K562 (cell line): ENCODE results near the gene POLR3H. TPM values are rescaled to one million over a fixed set of nuclear protein-coding genes. Genes with fewer than 3 reads are reported as not detected.
A peak's percentile ranks its signal among the peaks of the same experiment; 100 is the strongest.

Source experiments
- ATAC-seq: fragments of 200-7000 bp; cut with Tn5 transposase; 3 replicates; pipeline ENCODE4 v1.9.1; 2020; ENCODE audit warnings: moderate library complexity
- BruUV-seq: library from RNA; stranded (reverse); fragments of 400-500 nt; replicated peaks from 2 replicates; lab custom pipeline; 2021; lab: Mats Ljungman, UMichigan
- CTCF ChIA-PET: fragments of 300-600 bp; formaldehyde crosslinking; extraction: SDS; loops from one replicate; lab custom pipeline; 2021; ENCODE audit warnings: low intra/inter-chr PET ratio; lab: Yijun Ruan, JAX
- POLR2A ChIA-PET: fragments of 300-600, 350-650 bp; sonication (Branson Sonifier 250); formaldehyde crosslinking; extraction: SDS; loops from one replicate; lab custom pipeline; 2021; ENCODE audit warnings: antibody characterized with exemption, inconsistent platforms; lab: Yijun Ruan, JAX
- DNase-seq, 4 experiments: peaks; one replicate each; pipeline versions ENCODE4 v3.0.0 to v3.0.0-alpha.2; 2011 to 2018; ENCODE audit warnings: low spot score in 3 of 4, mixed read lengths in 3 of 4; ENCODE audit errors: extremely low read depth in 1 of 4
- FAIRE-seq: peaks from 2 replicates; lab custom pipeline; 2011; peaks lifted over from hg19 to GRCh38; lab: Jason Lieb, UNC
- H2AFZ ChIP-seq: 2 replicates; pipeline ENCODE4 v1.6.0; 2011; ENCODE audit warnings: low read depth, low read length, control low read depth, inconsistent platforms
- H3K27ac ChIP-seq: fragments of 200-600 bp; 3 replicates; pipeline ENCODE4 v1.8.0; 2011; ENCODE audit warnings: low read depth, mild to moderate bottlenecking, control low read depth, inconsistent platforms, low read length, moderate library complexity, mixed read lengths; ENCODE audit errors: extremely low read depth
- H3K27me3 ChIP-seq, 2 experiments: fragments of 300-600 bp in 1 of 2; 2 replicates in 1 of 2; 3 replicates in 1 of 2; pipeline versions ENCODE4 v1.6.0 to v1.8.0; 2011; ENCODE audit warnings: inconsistent platforms in 2 of 2, low read length in 2 of 2, mild to moderate bottlenecking in 1 of 2, mixed read lengths in 1 of 2, moderate library complexity in 1 of 2; ENCODE audit not compliant: control insufficient read depth in 2 of 2, insufficient read depth in 2 of 2
- H3K36me3 ChIP-seq: fragments of 300-600 bp; 3 replicates; pipeline ENCODE4 v1.8.0; 2011; ENCODE audit warnings: mild to moderate bottlenecking, low read length, inconsistent platforms; ENCODE audit not compliant: control insufficient read depth, insufficient read depth
- H3K4me1 ChIP-seq, 2 experiments: fragments of 200-600 bp in 1 of 2; replicated peaks in 1 of 2; 2 replicates in 1 of 2; 3 replicates in 1 of 2; pipeline versions ENCODE4 v1.5.1 to v1.8.0; 2011; ENCODE audit warnings: inconsistent platforms in 2 of 2, low read length in 2 of 2, mild to moderate bottlenecking in 1 of 2, mixed read lengths in 1 of 2, moderate library complexity in 1 of 2; ENCODE audit not compliant: control insufficient read depth in 2 of 2, insufficient read depth in 2 of 2
- H3K4me2 ChIP-seq: 2 replicates; pipeline ENCODE4 v1.6.1; 2011; ENCODE audit warnings: low read length, control low read depth, inconsistent platforms, mixed read lengths; ENCODE audit not compliant: insufficient read depth
- H3K4me3 ChIP-seq: fragments of 200-600 bp; sonication (generic), shearing (Covaris generic); 2 replicates; pipeline ENCODE4 v1.5.1; 2016; ENCODE audit warnings: control low read depth, inconsistent platforms
- H3K79me2 ChIP-seq: fragments of 200-600 bp; 3 replicates; pipeline ENCODE4 v1.8.0; 2011; ENCODE audit warnings: low read length, inconsistent platforms; ENCODE audit not compliant: control insufficient read depth, insufficient read depth
- H3K9ac ChIP-seq, 2 experiments: 2 replicates each; pipeline versions ENCODE4 v1.6.0 to v1.6.1; 2011; ENCODE audit warnings: low read depth in 2 of 2, low read length in 2 of 2, control low read depth in 1 of 2, inconsistent platforms in 1 of 2, mild to moderate bottlenecking in 1 of 2, mixed read lengths in 1 of 2; ENCODE audit not compliant: insufficient read depth in 1 of 2
- H3K9me1 ChIP-seq: one replicate; pipeline ENCODE4 v1.6.0; 2011; ENCODE audit warnings: inconsistent platforms, mild to moderate bottlenecking, low read length, moderate library complexity; ENCODE audit not compliant: control insufficient read depth, insufficient read depth
- H3K9me3 ChIP-seq: replicated peaks from 2 replicates; pipeline ENCODE4 v1.5.1; 2011; ENCODE audit warnings: low read depth, low read length, inconsistent platforms; ENCODE audit not compliant: control insufficient read depth, insufficient read depth
- H4K20me1 ChIP-seq: replicated peaks from 2 replicates; pipeline ENCODE4 v1.6.1; 2011; ENCODE audit warnings: low read length, inconsistent platforms, mixed read lengths; ENCODE audit not compliant: control insufficient read depth, insufficient read depth
- ARID1B ChIP-seq: fragments of 450-650 bp; IDR thresholded peaks from 2 replicates; pipeline ENCODE4 v1.6.1; 2016; ENCODE audit warnings: antibody characterized with exemption, mild to moderate bottlenecking, inconsistent platforms
- CBFA2T2 ChIP-seq: fragments of 450-650 bp; conservative IDR thresholded peaks from 2 replicates; pipeline ENCODE4 v1.6.1; 2017; ENCODE audit warnings: mild to moderate bottlenecking
- DPF2 ChIP-seq: fragments of 450-650 bp; IDR thresholded peaks from 2 replicates; pipeline ENCODE4 v1.6.1; 2016
- MTA3 ChIP-seq: fragments of 450-650 bp; formaldehyde crosslinking; IDR thresholded peaks from 2 replicates; pipeline ENCODE4 v1.6.1; 2017; ENCODE audit warnings: mild to moderate bottlenecking, borderline replicate concordance
- NFE2 ChIP-seq: IDR thresholded peaks from 2 replicates; pipeline ENCODE4 v1.6.1; 2014; ENCODE audit warnings: antibody characterized with exemption, low read depth
- NFIX ChIP-seq: fragments of 250-450 bp; sonication (Bioruptor Pico); IDR thresholded peaks from 2 replicates; pipeline ENCODE4 v1.4.0; 2020; ENCODE audit warnings: low read depth, mild to moderate bottlenecking, moderate library complexity
- RCOR1 ChIP-seq, 2 experiments: IDR thresholded peaks; 2 replicates each; pipeline ENCODE4 v1.6.1; 2012; ENCODE audit warnings: low read depth in 2 of 2, low read length in 2 of 2, borderline replicate concordance in 1 of 2, improper control_type of control experiment in 1 of 2
- SLC30A9 ChIP-seq: fragments of 250-450 bp; sonication (Bioruptor Pico); IDR thresholded peaks from 2 replicates; pipeline ENCODE4 v1.8.0; 2022; ENCODE audit warnings: mild to moderate bottlenecking, moderate library complexity
- SMARCA4 ChIP-seq: fragments of 450-650 bp; IDR thresholded peaks from 2 replicates; pipeline ENCODE4 v1.6.1; 2016
- SMARCE1 ChIP-seq: fragments of 450-650 bp; IDR thresholded peaks from 2 replicates; pipeline ENCODE4 v1.7.1; 2016; ENCODE audit warnings: mild to moderate bottlenecking
- SP1 ChIP-seq: sonication (generic); formaldehyde crosslinking; IDR thresholded peaks from 2 replicates; pipeline ENCODE4 v1.8.1; 2022; ENCODE audit warnings: mild to moderate bottlenecking, missing genetic modification reagents
- SRSF7 ChIP-seq: fragments of 200-400 bp; formaldehyde crosslinking; optimal IDR thresholded peaks from 2 replicates; pipeline ENCODE3; 2017; ENCODE audit warnings: mild to moderate bottlenecking, low read depth, low read length
- TCF3 ChIP-seq: sonication (generic); formaldehyde crosslinking; IDR thresholded peaks from 2 replicates; pipeline ENCODE4 v1.4.0; 2020; ENCODE audit warnings: mild to moderate bottlenecking, missing genetic modification reagents
- THRA ChIP-seq: fragments of 450-650 bp; IDR thresholded peaks from 2 replicates; pipeline ENCODE4 v1.6.1; 2017; ENCODE audit warnings: mild to moderate bottlenecking, moderate library complexity
- WHSC1 ChIP-seq: IDR thresholded peaks from one replicate; pipeline ENCODE4 v1.6.1; 2012; ENCODE audit warnings: low read length, control low read depth, inconsistent platforms
- ZKSCAN1 ChIP-seq: fragments of 150-350 bp; IDR thresholded peaks from 2 replicates; pipeline ENCODE4 v1.6.1; 2016; ENCODE audit warnings: low read depth, low read length
- ZNF143 ChIP-seq: sonication (generic); formaldehyde crosslinking; IDR thresholded peaks from 2 replicates; pipeline ENCODE4 v1.9.0; 2022; ENCODE audit warnings: mild to moderate bottlenecking, missing genetic modification reagents
- WGBS: fragments of 100-300 bp; shearing (Covaris generic); methylation state at CpG from one replicate; pipeline ENCODE4 v1.1.6; 2016; ENCODE audit warnings: low coverage, mixed read lengths; ENCODE audit not compliant: insufficient coverage; ENCODE audit errors: missing lambda C conversion rate; 5-methylcytosine and 5-hydroxymethylcytosine counted together
- in situ Hi-C: fragments of 300-500 bp; cut with MboI; formaldehyde crosslinking; loops from 4 replicates; pipeline ENCODE4 v1.15.0; 2018; ENCODE audit warnings: inconsistent platforms, mixed read lengths
- intact Hi-C: fragments of 100-400 bp; cut with micrococcal nuclease; formaldehyde crosslinking; loops from 2 replicates; pipeline ENCODE4 v1.14.2; 2022
- polyA plus RNA-seq, 8 experiments: library from polyadenylated mRNA; depleted of rRNA in 4 of 8; stranded (reverse) in 5 of 8; unstranded in 3 of 8; fragments of >200 nt; fragmentation: Nextera tagmentation in 2 of 8; fragmentation: Illumina TruSeq in 1 of 8; extraction: Ambion mirVana in 2 of 8; extraction: Trizol in 1 of 8; gene quantifications; 2 replicates each; pipeline versions ENCODE4 v1.2.1 to v1.2.3, GENCODE V29; 2011 to 2014; ENCODE audit warnings: inconsistent platforms in 1 of 8, missing spikeins in 1 of 8
- total RNA-seq, 7 experiments: library from RNA; depleted of rRNA in 6 of 7; stranded (reverse); fragments of >200 nt in 6 of 7; fragmentation: Illumina TruSeq in 2 of 7; extraction: Trizol in 2 of 7; gene quantifications; 2 replicates each; pipeline versions ENCODE4 v1.2.1 to v1.2.3, GENCODE V29; 2011 to 2021; ENCODE audit warnings: low replicate concordance in 1 of 7
- TF ChIP-seq, protein P1 (sequence below): fragments of 450-650 bp; IDR thresholded peaks from 2 replicates; pipeline ENCODE4 v1.6.1; 2017; ENCODE audit warnings: antibody characterized with exemption, mild to moderate bottlenecking

The POLR3H gene
- total and polyA plus RNA-seq, 9 of the 15 experiments (the other 6 are each of a cell fraction or from before 2014, with no cell fraction given), result 5.3 to 48.4 (median 22.2) TPM

DNA sequence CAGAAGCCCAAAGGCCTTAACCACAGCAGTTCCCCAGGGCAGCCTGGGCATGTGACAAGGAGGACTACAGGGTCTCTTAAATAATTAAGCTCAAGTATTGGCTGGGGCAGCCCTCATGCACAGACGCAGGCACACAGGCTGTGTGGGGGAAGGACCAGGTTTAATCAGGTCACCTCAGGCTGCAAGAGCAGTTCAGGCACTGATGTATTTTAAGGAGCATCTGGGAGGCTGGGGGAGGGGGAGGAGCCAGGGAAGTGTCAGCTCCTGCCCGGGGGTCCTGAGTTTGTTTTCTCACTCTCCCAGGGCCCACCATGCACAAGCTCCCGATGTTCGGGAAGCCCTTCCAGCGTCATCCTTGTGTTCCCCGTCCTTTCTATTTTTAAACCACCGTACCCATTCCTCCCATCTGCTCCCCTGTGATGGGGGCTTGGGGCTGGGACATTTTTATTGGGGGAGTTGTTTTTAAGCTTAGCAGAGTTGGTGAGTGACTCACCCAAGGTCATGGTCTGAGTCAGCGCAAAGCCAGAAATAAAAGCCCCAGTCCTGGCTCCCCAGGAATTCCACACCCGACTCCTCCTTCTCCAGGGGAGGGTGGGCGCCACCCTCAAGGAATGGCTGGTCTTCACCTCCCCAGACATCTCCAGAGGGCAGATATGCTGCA, 18.9 kb upstream of the POLR3H start:
- Histone ChIP-seq H4K20me1 (no peaks in the 10 kb centered on the region), H3K9ac (peak overlapping the region; percentile 25 to 66; a peak in 2 of 4 replicates), H3K27me3 (no peaks in the 10 kb centered on the region), H3K4me2 (peak overlapping the region; percentile 37; the same call in 1 of the 2 replicates), H2AFZ (peak overlapping the region; percentile 72), H3K9me3 (no peaks in the 10 kb centered on the region), H3K4me1 (peaks cover 22 to 50% of the 10 kb centered on the region in 2 experiments; a peak in 4 of 5 replicates), H3K79me2 (no peaks in the 10 kb centered on the region), H3K36me3 (no peaks in the 10 kb centered on the region), H3K9me1 (no peaks in the 10 kb centered on the region), H3K4me3 (no peak overlapping the region), H3K27ac (peak overlapping the region; percentile 62; the same call in 2 of the 3 replicates)
- in situ Hi-C loops (no loop called here), intact Hi-C loops (no loop called here)
- WGBS, result 14% methylated on average over 10 of the region's 10 CpGs
- peak; percentile 47 for ATAC-seq
- ChIA-PET POLR2A (interaction anchor here (0.6 to 0.7 kb wide), 2 partner anchors 26 to 590 kb away, joined by 3 read pairs; partner anchors contain the start of gene PMM1), CTCF (no interaction called here)
- FAIRE-seq, result peak; percentile 87
- no TSS peak for BruUV-seq
- peak; percentile 55 to 73 (median 58) for DNase-seq
- TF ChIP-seq NFE2 (peak; percentile 43; the same call in 1 of the 2 replicates), SMARCE1 (peak; percentile 73), DPF2 (peak; percentile 32; the same call in 1 of the 2 replicates), NFIX (CRISPR knock-in tag) (no peak), TCF3 (CRISPR knock-in tag) (0 out of 2 replicates have a peak, but pooled peaks have one; percentile 14), SRSF7 (no peak), SP1 (CRISPR knock-in tag) (no peak), CBFA2T2 (peak; percentile 51), ARID1B (peak; percentile 63), THRA (peak; percentile 54; the same call in 1 of the 2 replicates), SLC30A9 (CRISPR knock-in tag) (no peak), ZKSCAN1 (no peak), WHSC1 (no peak), MTA3 (no peak), RCOR1 (IDR thresholded peaks at IDR 0.05; ENCODE audit: borderline replicate concordance in 1 of 2, low read depth in 2 of 2, low read length in 2 of 2) (no peak), SMARCA4 (peak; percentile 67), ZNF143 (CRISPR knock-in tag) (no peak)
- TF ChIP-seq, protein P1, sequence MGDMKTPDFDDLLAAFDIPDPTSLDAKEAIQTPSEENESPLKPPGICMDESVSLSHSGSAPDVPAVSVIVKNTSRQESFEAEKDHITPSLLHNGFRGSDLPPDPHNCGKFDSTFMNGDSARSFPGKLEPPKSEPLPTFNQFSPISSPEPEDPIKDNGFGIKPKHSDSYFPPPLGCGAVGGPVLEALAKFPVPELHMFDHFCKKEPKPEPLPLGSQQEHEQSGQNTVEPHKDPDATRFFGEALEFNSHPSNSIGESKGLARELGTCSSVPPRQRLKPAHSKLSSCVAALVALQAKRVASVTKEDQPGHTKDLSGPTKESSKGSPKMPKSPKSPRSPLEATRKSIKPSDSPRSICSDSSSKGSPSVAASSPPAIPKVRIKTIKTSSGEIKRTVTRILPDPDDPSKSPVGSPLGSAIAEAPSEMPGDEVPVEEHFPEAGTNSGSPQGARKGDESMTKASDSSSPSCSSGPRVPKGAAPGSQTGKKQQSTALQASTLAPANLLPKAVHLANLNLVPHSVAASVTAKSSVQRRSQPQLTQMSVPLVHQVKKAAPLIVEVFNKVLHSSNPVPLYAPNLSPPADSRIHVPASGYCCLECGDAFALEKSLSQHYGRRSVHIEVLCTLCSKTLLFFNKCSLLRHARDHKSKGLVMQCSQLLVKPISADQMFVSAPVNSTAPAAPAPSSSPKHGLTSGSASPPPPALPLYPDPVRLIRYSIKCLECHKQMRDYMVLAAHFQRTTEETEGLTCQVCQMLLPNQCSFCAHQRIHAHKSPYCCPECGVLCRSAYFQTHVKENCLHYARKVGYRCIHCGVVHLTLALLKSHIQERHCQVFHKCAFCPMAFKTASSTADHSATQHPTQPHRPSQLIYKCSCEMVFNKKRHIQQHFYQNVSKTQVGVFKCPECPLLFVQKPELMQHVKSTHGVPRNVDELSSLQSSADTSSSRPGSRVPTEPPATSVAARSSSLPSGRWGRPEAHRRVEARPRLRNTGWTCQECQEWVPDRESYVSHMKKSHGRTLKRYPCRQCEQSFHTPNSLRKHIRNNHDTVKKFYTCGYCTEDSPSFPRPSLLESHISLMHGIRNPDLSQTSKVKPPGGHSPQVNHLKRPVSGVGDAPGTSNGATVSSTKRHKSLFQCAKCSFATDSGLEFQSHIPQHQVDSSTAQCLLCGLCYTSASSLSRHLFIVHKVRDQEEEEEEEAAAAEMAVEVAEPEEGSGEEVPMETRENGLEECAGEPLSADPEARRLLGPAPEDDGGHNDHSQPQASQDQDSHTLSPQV, result peak; percentile 42; the same call in 1 of the 2 replicates
